ENCODE results near the gene KCNA2. TPM values are rescaled to one million over a fixed set of nuclear protein-coding genes. Genes with fewer than 3 reads are reported as not detected.
A peak's percentile ranks its signal among the peaks of the same experiment; 100 is the strongest.

The KCNA2 gene
- total and polyA plus RNA-seq, 2 of the 13 experiments (the other 11 are each of a cell fraction or from before 2014, with no cell fraction given), result not detected

- no peak for TF ChIP-seq ELK4 (CRISPR knock-in tag; IDR thresholded peaks at IDR 0.05; ENCODE audit: borderline replicate concordance)
- no peak for TF ChIP-seq ZNF564 (CRISPR knock-in tag; IDR thresholded peaks at IDR 0.05)
- no peak for TF ChIP-seq REST (IDR thresholded peaks at IDR 0.05; ENCODE audit: borderline replicate concordance in 1 of 2, low read depth in 1 of 2, low read length in 2 of 2)
- no peak for TF ChIP-seq ZNF772 (CRISPR knock-in tag; IDR thresholded peaks at IDR 0.05)
- TF ChIP-seq ZNF781 (CRISPR knock-in tag; IDR thresholded peaks at IDR 0.05; ENCODE audit: borderline replicate concordance, not compliant biosample characterization), result no peak
- TF ChIP-seq TBP (CRISPR knock-in tag; IDR thresholded peaks at IDR 0.05), result no peak
- TF ChIP-seq U2AF2 (IDR thresholded peaks at IDR 0.05; ENCODE audit: low read depth, low read length), result no peak
- TF ChIP-seq SMAD3 (CRISPR knock-in tag; IDR thresholded peaks at IDR 0.05), result no peak
- no peak for TF ChIP-seq E2F2 (CRISPR knock-in tag; IDR thresholded peaks at IDR 0.05; ENCODE audit: borderline replicate concordance)
- no peak for TF ChIP-seq DR1 (CRISPR knock-in tag; IDR thresholded peaks at IDR 0.05)
- peak; percentile 89 for TF ChIP-seq CTCF (CRISPR knock-in tag; IDR thresholded peaks at IDR 0.05)
- no peak for TF ChIP-seq ZNF510 (CRISPR knock-in tag; IDR thresholded peaks at IDR 0.05; ENCODE audit: low read depth)
- TF ChIP-seq KAT7 (CRISPR knock-in tag; IDR thresholded peaks at IDR 0.05; ENCODE audit: borderline replicate concordance), result no peak
- no peak for TF ChIP-seq ZNF350 (CRISPR knock-in tag; IDR thresholded peaks at IDR 0.05; ENCODE audit: borderline replicate concordance, low read depth)
- TF ChIP-seq ZSCAN12 (CRISPR knock-in tag; IDR thresholded peaks at IDR 0.05), result no peak
- no peak for TF ChIP-seq STAT5B (CRISPR knock-in tag; IDR thresholded peaks at IDR 0.05)
- no peak for TF ChIP-seq ZNF883 (CRISPR knock-in tag; IDR thresholded peaks at IDR 0.05; ENCODE audit: not compliant biosample characterization)
- no peak for TF ChIP-seq KDM5A (IDR thresholded peaks at IDR 0.05; ENCODE audit: borderline replicate concordance, low read length)
- no peak for TF ChIP-seq KLF13 (CRISPR knock-in tag; IDR thresholded peaks at IDR 0.05)
- no peak for TF ChIP-seq KLF11 (CRISPR knock-in tag; IDR thresholded peaks at IDR 0.05)
Observed at GRCh38 chr1:110619412-110620249, 13.5 kb upstream of the KCNA2 start (continued).
